Panc1 (cell line): ENCODE measurements around the gene HAUS8. TPM values are rescaled to one million over a fixed set of nuclear protein-coding genes. Genes with fewer than 3 reads are reported as not detected.

Source experiments
- ATAC-seq: fragments of 200-7000 bp; cut with Tn5 transposase; 2 replicates; pipeline ENCODE4 v1.9.1; 2020; ENCODE audit warnings: mild to moderate bottlenecking, moderate library complexity
- BruUV-seq: library from RNA; stranded (reverse); fragments of 400-500 nt; replicated peaks from 2 replicates; lab custom pipeline; 2021; lab: Mats Ljungman, UMichigan
- CTCF ChIA-PET: fragments of 300-600 bp; sonication (Branson Sonifier 250); formaldehyde crosslinking; loops from one replicate; lab custom pipeline; 2022; ENCODE audit warnings: antibody characterized with exemption; lab: Charles Lee
- POLR2A ChIA-PET: fragments of 300-600 bp; sonication (Branson Sonifier 250); formaldehyde crosslinking; loops from one replicate; lab custom pipeline; 2022; ENCODE audit warnings: antibody characterized with exemption; lab: Charles Lee
- DNase-seq: peaks from one replicate; pipeline ENCODE4 v3.0.0-alpha.2; 2010; ENCODE audit warnings: low read depth, low spot score
- H3K27ac ChIP-seq: 2 replicates; pipeline ENCODE4 v1.5.1; 2011; ENCODE audit warnings: mild to moderate bottlenecking, low read length, inconsistent platforms
- H3K27me3 ChIP-seq: fragments of 200-500 bp; sonication (Bioruptor generic); 2 replicates; pipeline ENCODE4 v1.6.0; 2014; ENCODE audit warnings: low read length, inconsistent platforms; ENCODE audit not compliant: control insufficient read depth, insufficient read depth
- H3K36me3 ChIP-seq: fragments of 200-500 bp; sonication (Bioruptor generic); 2 replicates; pipeline ENCODE4 v1.5.1; 2014; ENCODE audit warnings: inconsistent platforms, mild to moderate bottlenecking, low read length, moderate library complexity; ENCODE audit not compliant: control insufficient read depth, insufficient read depth
- H3K4me1 ChIP-seq: 2 replicates; pipeline ENCODE4 v1.5.1; 2011; ENCODE audit warnings: inconsistent platforms, mild to moderate bottlenecking, low read length, moderate library complexity; ENCODE audit not compliant: control insufficient read depth, insufficient read depth
- H3K4me3 ChIP-seq, 2 experiments: 2 replicates each; pipeline ENCODE4 v1.5.1; 2011 to 2012; ENCODE audit warnings: low read depth in 2 of 2, low read length in 2 of 2, mild to moderate bottlenecking in 2 of 2, inconsistent platforms in 1 of 2, moderate library complexity in 1 of 2
- H3K9me3 ChIP-seq: fragments of 200-500 bp; sonication (Bioruptor generic); 2 replicates; pipeline ENCODE4 v1.5.1; 2014; ENCODE audit warnings: low read depth, mild to moderate bottlenecking, inconsistent platforms, low read length, moderate library complexity; ENCODE audit not compliant: control insufficient read depth, insufficient read depth
- CTCF ChIP-seq: fragments of 450-650 bp; IDR thresholded peaks from 2 replicates; pipeline ENCODE4 v1.5.1; 2017; ENCODE audit warnings: mild to moderate bottlenecking
- POLR2AphosphoS5 ChIP-seq: IDR thresholded peaks from 2 replicates; pipeline ENCODE4 v1.6.1; 2012; ENCODE audit warnings: mild to moderate bottlenecking, low read depth, low read length, moderate library complexity
- REST ChIP-seq, 2 experiments: IDR thresholded peaks; 2 replicates each; pipeline ENCODE4 v1.6.1; 2011 to 2012; ENCODE audit warnings: low read depth in 2 of 2, control low read depth in 1 of 2, low read length in 1 of 2, mild to moderate bottlenecking in 1 of 2, moderate library complexity in 1 of 2; ENCODE audit not compliant: insufficient read depth in 1 of 2
- SIN3A ChIP-seq: IDR thresholded peaks from 2 replicates; pipeline ENCODE4 v1.6.1; 2012; ENCODE audit warnings: low read depth, mild to moderate bottlenecking, low read length, moderate library complexity, borderline replicate concordance; ENCODE audit not compliant: insufficient read depth
- TCF7L2 ChIP-seq: IDR thresholded peaks from 2 replicates; pipeline ENCODE4 v1.6.1; 2011; ENCODE audit warnings: mild to moderate bottlenecking, low read depth, low read length, inconsistent platforms
- in situ Hi-C: cut with HindIII; loops from 2 replicates; pipeline ENCODE4 v1.10.0; 2016; ENCODE audit warnings: low sequenced_read_pairs, low pct_unique_long_range_greater_than_20kb
- intact Hi-C: fragments of 100-400 bp; cut with micrococcal nuclease; formaldehyde crosslinking; loops from one replicate; pipeline ENCODE4 v1.10.0; 2022; ENCODE audit not compliant: unreplicated experiment
- total RNA-seq: library from RNA; stranded (reverse); gene quantifications from one replicate; pipeline ENCODE4 v1.2.1, GENCODE V29; 2021; ENCODE audit not compliant: unreplicated experiment

HAUS8 gene
- total RNA-seq, 1 experiment from 2014 or later, result 18.2 TPM

- TF ChIP-seq SIN3A (no peak), CTCF (no peak), POLR2AphosphoS5 (no peak), TCF7L2 (no peak), REST (IDR thresholded peaks at IDR 0.05; ENCODE audit: insufficient read depth in 1 of 2, low read depth in 2 of 2, low read length in 1 of 2) (no peak)
- no peak overlapping the region for H3K27ac ChIP-seq
- DNase-seq (no peak), ATAC-seq (no peak)
- no peaks in the 10 kb centered on the region for H3K36me3 ChIP-seq
- BruUV-seq, result no TSS peak
- intact Hi-C loops (no loop called here), in situ Hi-C loops (no loop called here)
- no peak overlapping the region for H3K4me3 ChIP-seq
- no peaks in the 10 kb centered on the region for H3K27me3 ChIP-seq
- peaks cover 6% of the 10 kb centered on the region for H3K4me1 ChIP-seq
- no peaks in the 10 kb centered on the region for H3K9me3 ChIP-seq
- ChIA-PET POLR2A (no interaction called here), CTCF (no interaction called here)
These were observed 47.8 kb upstream of the HAUS8 start for GRCh38 chr19:17123041-17123440.

- peaks cover 6% of the 10 kb centered on the region for H3K4me1 ChIP-seq
These were observed 46.6 kb upstream of the HAUS8 start for GRCh38 chr19:17121736-17122293.

More at GRCh38 chr19:17121736-17122293, 46.6 kb upstream of the HAUS8 start:
- intact Hi-C loops, result no loop called here
- POLR2A ChIA-PET, result no interaction called here
- H3K4me3 ChIP-seq, result no peak overlapping the region
- H3K9me3 ChIP-seq, result no peaks in the 10 kb centered on the region
- CTCF ChIA-PET, result no interaction called here
- no peaks in the 10 kb centered on the region for H3K36me3 ChIP-seq
- in situ Hi-C loops, result no loop called here
- no peak for DNase-seq
- ATAC-seq, result no peak
- TF ChIP-seq TCF7L2 (no peak), SIN3A (no peak), POLR2AphosphoS5 (no peak), REST (IDR thresholded peaks at IDR 0.05; ENCODE audit: insufficient read depth in 1 of 2, low read depth in 2 of 2, low read length in 1 of 2) (no peak), CTCF (no peak)
- no peak overlapping the region for H3K27ac ChIP-seq
- BruUV-seq, result no TSS peak
- no peaks in the 10 kb centered on the region for H3K27me3 ChIP-seq
